HG02623 (cell line): ENCODE measurements around the gene TNIP2.

Experiments used
- ATAC-seq: cut with Tn5 transposase; IDR thresholded peaks from one replicate; pipeline ENCODE4 v1.9.1; 2021; ENCODE audit warnings: moderate library complexity; ENCODE audit not compliant: unreplicated experiment

The TNIP2 gene

GRCh38 chr4:2725380-2725779, 30.8 kb downstream of the TNIP2 start:
- no peak for ATAC-seq

- ATAC-seq: no peak
Observed at GRCh38 chr4:2723751-2724150, 32.4 kb downstream of the TNIP2 start.

- no peak for ATAC-seq
Observed at GRCh38 chr4:2722033-2722432, 34.1 kb downstream of the TNIP2 start.

- ATAC-seq: no peak
Observed at GRCh38 chr4:2721586-2721985, 34.5 kb downstream of the TNIP2 start.

- ATAC-seq: no peak
Observed at GRCh38 chr4:2716236-2716635, 39.9 kb downstream of the TNIP2 start.

GRCh38 chr4:2715426-2715825, 40.7 kb downstream of the TNIP2 start:
- no peak for ATAC-seq

DNA sequence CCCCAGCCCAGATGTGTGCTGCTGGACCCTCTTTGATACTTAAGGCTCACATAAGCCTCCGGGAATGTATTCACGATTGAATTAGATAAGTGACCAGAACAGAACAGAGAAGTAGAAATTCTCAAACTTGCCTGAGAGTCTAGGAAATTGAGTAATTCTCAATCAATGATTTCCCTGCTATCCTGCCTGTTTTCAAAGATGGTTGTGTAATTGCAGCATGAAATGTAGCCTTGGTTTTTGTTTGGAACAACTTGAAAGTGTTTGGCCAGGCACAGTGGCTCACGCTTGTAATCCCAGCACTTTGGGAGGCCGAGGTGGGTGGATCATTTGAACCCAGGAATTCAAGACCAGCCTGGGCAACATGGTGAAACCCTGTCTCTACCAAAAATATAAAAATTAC, 41.2 kb downstream of the TNIP2 start:
- ATAC-seq: no peak

GRCh38 chr4:2714061-2714770, 41.9 kb downstream of the TNIP2 start:
- ATAC-seq: no peak

DNA sequence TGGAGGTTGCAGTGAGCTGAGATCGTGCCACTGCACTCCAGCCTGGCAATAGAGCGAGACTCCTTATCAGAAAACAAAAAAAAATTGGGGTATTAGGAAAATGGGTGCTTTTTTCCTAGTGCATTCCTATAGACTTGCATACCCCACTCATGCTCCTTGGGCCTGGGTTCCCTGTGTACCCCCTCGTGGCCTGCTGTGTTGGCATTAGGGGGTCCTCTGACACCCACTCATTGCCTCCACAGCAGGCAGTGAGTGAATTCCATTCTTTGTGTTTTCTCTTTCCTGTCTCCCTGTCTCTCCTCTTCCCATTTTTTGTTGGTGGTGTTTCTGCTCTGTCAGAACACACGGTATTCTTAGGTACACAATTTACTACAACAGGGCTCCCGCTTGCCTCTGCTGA, 42.8 kb downstream of the TNIP2 start:
- no peak for ATAC-seq

- no peak for ATAC-seq
Observed at GRCh38 chr4:2712261-2712842, 43.8 kb downstream of the TNIP2 start.

DNA sequence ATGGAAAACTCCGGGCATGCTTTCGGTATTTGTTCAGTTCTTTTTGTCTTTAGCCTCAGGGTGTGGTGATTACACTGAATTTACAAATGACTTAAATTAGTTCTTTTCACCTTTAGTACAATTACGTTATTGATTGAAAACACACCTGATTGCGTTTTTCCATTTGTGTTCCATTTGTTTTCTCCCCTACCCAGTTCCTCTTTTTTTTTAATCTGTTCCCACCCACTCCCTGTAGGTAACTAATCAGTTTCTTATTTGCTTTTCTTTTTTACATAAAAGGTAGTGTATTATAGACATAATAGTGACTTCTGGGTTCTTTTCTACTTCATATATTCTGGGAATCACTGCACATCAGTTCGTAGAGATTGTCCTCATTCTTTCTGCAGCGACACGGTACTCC, 53.4 kb downstream of the TNIP2 start:
- no peak for ATAC-seq

GRCh38 chr4:2702361-2702760, 53.8 kb downstream of the TNIP2 start:
- no peak for ATAC-seq

DNA sequence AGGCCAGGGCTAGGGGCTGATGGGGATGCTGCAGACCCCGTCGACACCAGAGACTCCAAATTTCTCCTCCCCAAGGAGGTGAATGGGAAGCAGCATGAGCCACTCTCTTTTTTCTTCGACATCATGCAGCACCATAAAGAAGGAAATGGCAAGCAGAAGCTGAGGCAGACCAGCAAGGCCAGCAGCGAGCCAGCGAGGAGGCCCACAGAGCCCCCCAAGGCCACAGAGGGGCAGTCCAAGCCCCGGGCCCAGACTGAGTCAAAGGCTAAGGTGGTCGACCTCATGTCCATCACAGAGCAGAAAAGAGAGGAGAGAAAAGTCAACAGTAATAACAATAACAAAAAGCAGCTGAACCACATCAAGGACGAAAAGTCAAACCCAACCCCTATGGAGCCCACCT, 56.1 kb downstream of the TNIP2 start:
- ATAC-seq: no peak

GRCh38 chr4:2699534-2699933, 56.6 kb downstream of the TNIP2 start:
- no peak for ATAC-seq

DNA sequence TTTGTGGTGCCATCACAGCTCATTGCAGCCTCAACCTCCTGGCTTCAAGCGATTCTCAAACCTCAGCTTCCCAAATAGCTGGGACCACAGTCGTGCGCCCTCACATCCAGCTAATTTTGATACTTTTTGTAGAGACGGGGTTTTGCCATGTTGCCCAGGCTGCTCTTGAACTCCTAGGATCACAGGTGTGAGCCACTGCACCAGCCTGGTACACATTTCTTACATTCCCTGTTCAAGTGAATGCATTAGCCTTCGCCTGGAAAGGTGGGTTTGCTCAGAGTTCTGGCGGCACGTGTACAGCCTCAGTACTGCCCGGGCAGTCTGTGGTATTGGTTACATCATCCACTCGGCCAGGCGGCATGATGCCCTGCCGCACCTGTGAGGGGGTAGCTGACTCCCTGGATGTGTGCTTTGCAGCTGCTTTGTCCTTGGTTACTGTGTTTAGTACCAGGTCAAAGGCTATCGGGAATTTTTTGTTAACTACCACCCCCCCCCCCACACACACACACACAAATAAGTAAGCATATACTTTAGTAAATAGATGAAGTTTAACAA, 57.1 kb downstream of the TNIP2 start:
- ATAC-seq: no peak

- no peak for ATAC-seq
Observed at GRCh38 chr4:2698504-2698903, 57.6 kb downstream of the TNIP2 start.

DNA sequence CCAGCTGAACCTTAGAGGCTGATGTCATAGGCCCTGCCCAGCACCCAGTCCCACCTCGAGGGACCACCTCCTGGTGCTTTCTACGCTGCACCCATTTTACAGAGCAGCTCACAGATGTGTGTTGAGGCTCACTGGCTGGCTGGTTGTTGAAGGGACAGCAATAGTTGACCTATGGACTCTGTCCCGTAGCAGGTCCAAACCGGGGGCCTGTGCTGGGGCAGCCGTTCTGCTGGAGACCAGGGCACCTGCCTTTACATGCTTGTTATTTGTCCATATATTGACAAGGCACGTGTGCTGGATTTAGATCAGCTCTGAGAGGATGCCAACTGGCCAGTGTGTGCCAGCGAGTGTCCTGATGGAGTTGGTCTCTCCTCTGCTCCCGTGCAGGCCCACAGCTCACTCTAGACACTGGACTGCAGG, 58.1 kb downstream of the TNIP2 start:
- no peak for ATAC-seq

GRCh38 chr4:2696423-2696822, 59.7 kb downstream of the TNIP2 start:
- peak; percentile 94 for ATAC-seq

- ATAC-seq: no peak
Observed at GRCh38 chr4:2695346-2696060, 60.6 kb downstream of the TNIP2 start.

DNA sequence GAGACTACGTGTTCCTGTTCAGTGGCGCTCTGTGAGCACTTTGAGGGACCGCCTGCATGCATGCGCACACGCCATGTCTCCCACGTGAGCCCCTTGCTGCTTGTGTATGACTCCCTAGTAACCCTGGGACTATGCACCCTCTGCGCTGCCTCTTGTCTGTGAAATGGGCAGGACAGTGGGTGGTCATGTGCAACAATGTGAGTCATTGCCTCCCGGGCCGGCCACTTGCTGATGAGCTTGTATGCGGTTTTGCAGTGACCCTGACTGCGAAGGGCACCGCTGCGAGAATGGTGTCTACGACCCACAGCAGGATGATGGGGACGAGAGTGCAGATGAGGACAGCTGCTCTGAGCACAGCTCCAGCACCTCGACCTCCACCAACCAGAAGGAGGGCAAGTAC, 61.4 kb downstream of the TNIP2 start:
- no peak for ATAC-seq

- no peak for ATAC-seq
Observed at GRCh38 chr4:2691952-2692435, 64.1 kb downstream of the TNIP2 start.
